Activated T-cell treated with anti-CD3 and anti-CD28 coated beads, Interleukin-2, amount 50 U/mL, for 24 hours (primary cell): ENCODE results near the gene CDK19.
"Not testable (repeated sequence)": the region's sequence is repeated elsewhere in the genome, so short reads cannot be mapped to it uniquely, and the experiment has no call there.

Experiments
- DNase-seq: peaks from one replicate; pipeline ENCODE4 v3.0.0-alpha.2; 2020
- H3K27ac Mint-ChIP-seq: 2 replicates; pipeline ENCODE4 v1.8.0; 2020; ENCODE audit warnings: mild to moderate bottlenecking, mixed read lengths
- H3K27me3 Mint-ChIP-seq: 2 replicates; pipeline ENCODE4 v1.8.0; 2020; ENCODE audit warnings: mixed read lengths
- H3K36me3 Mint-ChIP-seq: 2 replicates; pipeline ENCODE4 v1.8.0; 2020; ENCODE audit warnings: low read depth, mixed read lengths
- H3K4me1 Mint-ChIP-seq: 2 replicates; pipeline ENCODE4 v1.8.0; 2020; ENCODE audit warnings: low read depth, mixed read lengths
- H3K4me3 Mint-ChIP-seq: 2 replicates; pipeline ENCODE4 v1.8.0; 2020; ENCODE audit warnings: mild to moderate bottlenecking, moderate library complexity, mixed read lengths
- H3K9me3 Mint-ChIP-seq: 2 replicates; pipeline ENCODE4 v1.8.0; 2020; ENCODE audit warnings: mixed read lengths

The CDK19 gene

DNA sequence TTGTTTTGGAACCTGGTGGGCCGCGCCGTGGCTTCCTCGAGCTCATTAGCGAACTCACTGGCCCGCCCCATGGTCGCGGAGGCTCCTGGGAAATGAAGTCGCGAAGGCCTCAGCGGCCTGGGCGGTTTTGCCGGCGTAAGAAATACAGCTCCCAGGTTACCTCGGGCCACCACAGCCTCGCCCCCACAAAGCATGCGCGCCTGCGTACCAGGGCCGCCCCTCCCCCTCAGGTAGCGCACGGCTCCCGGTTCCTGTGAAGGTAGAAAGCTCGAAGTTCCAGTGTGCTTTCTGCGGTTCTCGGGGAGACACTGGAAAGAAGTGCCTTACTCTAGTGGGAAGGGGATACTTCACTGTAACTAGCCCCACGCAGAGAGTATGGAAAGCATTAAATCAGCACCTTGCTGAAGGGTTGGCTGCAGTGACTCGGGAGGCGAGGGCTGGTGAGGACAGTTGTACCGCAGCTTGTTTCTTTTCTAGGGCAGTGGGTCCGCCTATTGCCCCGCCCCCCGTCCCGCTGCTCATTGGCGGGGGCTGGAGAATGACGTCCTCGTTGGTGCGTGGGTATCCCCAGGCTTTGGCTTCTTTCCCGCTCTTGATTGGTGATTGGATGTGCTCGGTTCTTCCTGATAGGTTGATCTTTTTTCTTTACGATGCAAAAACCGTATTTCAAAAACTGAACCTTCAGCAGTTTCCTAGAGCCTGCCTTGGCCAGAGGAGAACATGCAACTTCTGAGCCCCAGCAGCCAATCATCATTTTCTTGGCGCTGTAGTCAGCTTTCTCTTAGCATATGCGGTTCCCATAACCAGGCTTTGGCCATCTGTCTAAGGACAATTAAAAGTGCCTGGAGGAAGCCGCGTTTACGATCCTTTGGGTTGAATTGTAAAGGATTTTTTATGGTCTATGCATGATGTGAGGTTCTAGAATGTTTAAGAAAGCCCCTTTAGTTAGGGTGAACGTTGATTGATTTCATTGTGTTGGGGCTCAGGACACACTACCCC lies at the start of gene CDK19:
CDK19 (minus strand) TSS at position 59 of the 999 bp plus-strand sequence. CDS start 333 bp downstream, outside the sequence.
- Mint-ChIP-seq H3K4me1 (peaks cover 31% of the 10 kb centered on the region), H3K36me3 (peaks cover 9% of the 10 kb centered on the region), H3K27me3 (no peaks in the 10 kb centered on the region), H3K27ac (peak within 1 kb of the TSS; percentile 99), H3K4me3 (peak within 1 kb of the TSS; percentile 99), H3K9me3 (no peaks in the 10 kb centered on the region)
- DNase-seq = peak; percentile 98

DNA sequence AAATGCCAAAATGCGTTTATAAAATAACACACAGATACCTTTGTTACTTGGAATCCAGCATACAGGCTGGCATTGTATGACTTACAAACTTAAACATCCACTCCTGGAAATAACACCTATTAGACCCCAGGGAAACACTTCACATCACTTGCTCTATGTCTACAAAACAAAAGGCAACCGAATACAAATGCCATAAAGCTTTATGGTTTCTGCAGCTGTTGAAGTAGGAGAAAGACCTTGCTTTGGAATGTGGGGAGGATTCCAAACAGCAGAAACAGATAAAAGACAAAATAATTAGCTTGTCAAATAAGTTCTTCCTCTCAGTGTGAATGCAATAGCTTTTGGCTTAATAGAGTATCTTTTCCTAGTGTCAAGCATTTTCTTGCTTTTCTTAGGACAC lies 49.6 kb upstream of the CDK19 start:
- Mint-ChIP-seq H3K36me3 (no peaks in the 10 kb centered on the region), H3K9me3 (no peaks in the 10 kb centered on the region), H3K27me3 (no peaks in the 10 kb centered on the region), H3K4me1 (peaks cover 5% of the 10 kb centered on the region), H3K4me3 (no peak overlapping the region), H3K27ac (no peak overlapping the region)
- DNase-seq = no peak

DNA sequence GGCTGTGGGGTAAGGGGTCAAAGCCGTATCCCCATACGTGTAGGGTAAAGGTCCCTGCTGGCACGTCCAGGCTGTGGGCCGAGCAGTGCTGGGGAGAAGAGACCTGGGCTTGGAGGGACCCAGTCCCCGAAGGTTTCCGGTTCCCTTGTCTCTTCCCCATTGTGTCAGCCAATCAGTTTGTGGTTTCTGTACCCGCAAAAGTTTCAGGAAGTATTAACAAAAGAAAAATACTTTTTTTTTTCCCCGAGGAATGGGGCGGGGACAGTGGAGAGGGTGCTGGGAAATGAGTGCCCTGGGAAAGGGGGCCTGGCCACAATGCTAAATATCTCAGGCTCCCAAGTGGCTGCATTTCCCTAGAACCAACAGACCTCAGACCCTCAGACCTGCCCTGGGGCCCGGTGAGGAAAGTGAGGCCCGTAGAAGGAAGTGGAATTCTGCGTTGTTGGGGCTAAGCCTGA lies 44.1 kb upstream of the CDK19 start:
- Mint-ChIP-seq H3K4me3 (no peak overlapping the region), H3K4me1 (peaks cover 9% of the 10 kb centered on the region), H3K27me3 (no peaks in the 10 kb centered on the region), H3K9me3 (no peaks in the 10 kb centered on the region), H3K27ac (peak overlapping the region; percentile 83), H3K36me3 (no peaks in the 10 kb centered on the region)
- no peak for DNase-seq

DNA sequence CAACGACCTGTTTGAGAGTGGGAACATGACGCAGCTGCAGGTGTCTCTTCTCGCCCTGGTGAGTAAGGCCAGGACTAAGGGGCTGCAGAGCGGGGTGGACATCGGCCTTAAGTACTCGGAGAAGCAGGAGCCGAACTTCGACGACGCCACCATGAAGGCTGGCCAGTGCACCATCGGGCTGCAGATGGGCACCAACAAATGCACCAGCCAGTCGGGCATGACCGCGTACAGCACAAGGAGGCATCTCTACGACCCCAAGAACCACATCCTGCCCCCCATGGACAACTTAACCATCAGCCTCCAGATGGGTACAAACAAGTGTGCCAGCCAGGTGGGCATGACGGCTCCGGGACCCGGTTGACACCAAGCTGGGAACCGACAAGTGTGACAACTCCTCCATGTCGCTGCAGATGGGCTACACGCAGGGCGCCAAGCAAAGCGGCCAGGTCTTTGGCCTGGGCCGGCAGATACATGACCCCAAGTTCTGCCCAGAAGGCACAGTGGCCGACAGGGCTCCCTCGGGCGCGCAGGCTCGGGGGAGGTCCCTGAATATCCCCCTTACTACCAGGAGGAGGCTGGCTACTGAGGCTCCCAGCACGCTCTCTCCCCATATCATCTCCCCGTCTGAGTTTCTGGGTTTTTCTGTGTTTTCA lies 43.4 kb upstream of the CDK19 start:
- peak overlapping the region; percentile 83 for H3K27ac Mint-ChIP-seq
- no peak overlapping the region for H3K4me3 Mint-ChIP-seq
- no peaks in the 10 kb centered on the region for H3K27me3 Mint-ChIP-seq

DNA sequence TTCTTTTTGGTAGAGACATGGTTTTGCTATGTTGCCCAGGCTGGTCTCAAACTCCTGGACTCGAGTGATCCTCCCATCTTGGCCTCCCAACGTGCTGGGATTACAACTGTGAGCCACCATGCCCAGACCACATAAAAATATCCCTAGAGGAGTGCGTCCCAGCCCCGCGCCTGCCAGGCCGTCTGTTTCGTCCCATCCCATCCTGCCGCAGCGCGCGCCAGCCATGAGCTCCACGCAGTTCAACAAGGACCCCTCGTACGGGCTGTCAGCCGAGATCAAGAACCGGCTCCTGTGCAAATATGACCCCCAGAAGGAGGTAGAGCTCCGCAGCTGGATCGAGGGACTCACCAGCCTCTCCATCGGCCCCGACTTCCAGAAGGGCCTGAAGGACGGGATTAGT lies 42.7 kb upstream of the CDK19 start:
- H3K27ac Mint-ChIP-seq = no peak overlapping the region
- DNase-seq = no peak
- no peaks in the 10 kb centered on the region for H3K27me3 Mint-ChIP-seq
- H3K36me3 Mint-ChIP-seq = no peaks in the 10 kb centered on the region
- H3K4me3 Mint-ChIP-seq = no peak overlapping the region
- H3K9me3 Mint-ChIP-seq = no peaks in the 10 kb centered on the region
- peaks cover 9% of the 10 kb centered on the region for H3K4me1 Mint-ChIP-seq

More for the DNA sequence above, 43.4 kb upstream of the CDK19 start:
- peaks cover 9% of the 10 kb centered on the region for H3K4me1 Mint-ChIP-seq
- no peaks in the 10 kb centered on the region for H3K36me3 Mint-ChIP-seq
- H3K9me3 Mint-ChIP-seq = no peaks in the 10 kb centered on the region
- no peak for DNase-seq

DNA sequence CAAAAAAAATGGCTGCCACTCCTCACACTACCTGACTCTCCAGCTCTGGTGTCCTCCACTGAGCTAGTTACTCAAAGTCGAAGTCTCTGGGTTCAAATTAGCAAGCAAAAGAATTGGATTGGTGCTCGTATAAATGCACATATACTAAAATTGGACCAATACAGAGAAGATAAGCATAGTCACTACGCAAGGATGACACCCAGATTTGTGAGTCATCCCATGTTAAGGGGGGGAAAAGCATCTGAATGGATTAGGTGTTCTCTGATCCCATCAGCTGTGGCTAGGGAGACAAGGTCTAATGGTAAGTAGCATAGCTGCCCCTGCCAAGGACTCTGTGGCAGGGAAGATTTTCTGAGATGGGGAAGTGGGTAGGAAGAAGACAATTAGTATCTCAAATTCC lies 41.0 kb upstream of the CDK19 start:
- H3K4me1 Mint-ChIP-seq = peaks cover 9% of the 10 kb centered on the region
- no peaks in the 10 kb centered on the region for H3K9me3 Mint-ChIP-seq
- no peak overlapping the region for H3K27ac Mint-ChIP-seq
- no peak for DNase-seq
- no peak overlapping the region for H3K4me3 Mint-ChIP-seq
- no peaks in the 10 kb centered on the region for H3K27me3 Mint-ChIP-seq
- no peaks in the 10 kb centered on the region for H3K36me3 Mint-ChIP-seq

DNA sequence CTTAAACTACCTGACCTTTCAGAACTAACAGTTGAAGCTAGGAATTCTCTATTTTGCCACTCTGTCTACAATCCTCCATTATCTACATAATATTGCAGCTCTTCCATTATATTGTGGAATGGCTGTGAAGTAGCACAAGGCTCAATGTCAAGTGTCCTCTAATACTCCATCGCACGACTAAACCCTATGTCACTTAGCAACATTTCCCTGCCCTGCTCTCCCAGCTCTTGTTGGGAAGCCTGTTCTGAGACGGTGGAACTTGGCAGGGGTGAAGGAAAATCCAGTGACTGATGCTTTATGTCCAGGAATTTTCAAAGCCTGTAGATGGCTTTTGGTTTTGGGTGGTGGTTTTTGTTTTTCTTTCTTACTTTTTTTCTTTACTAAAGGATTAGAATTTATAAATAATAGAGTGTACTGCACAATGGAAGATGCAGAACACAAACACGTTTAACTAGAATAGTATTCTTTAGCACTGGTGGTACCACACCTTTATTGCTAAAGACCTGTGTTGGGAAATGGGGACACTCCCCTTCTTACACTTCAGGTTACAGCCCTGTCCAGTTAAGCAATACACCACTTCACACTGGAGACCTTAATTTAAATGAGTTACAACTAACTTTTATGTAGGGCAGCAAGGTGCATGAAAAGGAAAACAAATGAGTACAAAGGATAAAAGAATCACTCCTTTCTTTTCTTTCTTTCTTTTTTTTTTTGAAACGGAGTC lies 38.6 kb upstream of the CDK19 start:
- Mint-ChIP-seq H3K4me3 (no peak overlapping the region), H3K9me3 (no peaks in the 10 kb centered on the region), H3K36me3 (no peaks in the 10 kb centered on the region), H3K4me1 (no peaks in the 10 kb centered on the region), H3K27ac (no peak overlapping the region), H3K27me3 (no peaks in the 10 kb centered on the region)
- no peak for DNase-seq

DNA sequence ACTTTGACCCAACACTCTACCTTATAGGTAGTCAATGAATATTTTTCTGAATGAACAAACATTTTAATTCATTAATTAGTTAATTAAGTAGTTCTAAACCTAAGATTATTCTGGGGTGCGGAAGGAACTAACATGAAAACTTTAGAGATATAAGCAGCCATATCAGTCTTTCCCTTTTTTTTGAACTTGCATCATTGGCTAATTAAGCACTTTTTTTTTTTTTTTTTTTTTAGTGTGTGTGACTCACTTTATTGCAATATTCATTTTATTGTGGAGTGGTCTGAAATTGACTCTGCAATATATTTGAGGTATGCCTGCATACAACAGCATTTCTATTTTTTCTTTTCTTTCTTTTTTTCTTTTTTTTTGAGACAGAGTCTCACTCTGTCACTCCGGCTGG lies 37.5 kb upstream of the CDK19 start:
- H3K9me3 Mint-ChIP-seq = no peaks in the 10 kb centered on the region
- H3K36me3 Mint-ChIP-seq = no peaks in the 10 kb centered on the region
- no peak for DNase-seq
- no peaks in the 10 kb centered on the region for H3K4me1 Mint-ChIP-seq
- no peaks in the 10 kb centered on the region for H3K27me3 Mint-ChIP-seq
- no peak overlapping the region for H3K4me3 Mint-ChIP-seq
- no peak overlapping the region for H3K27ac Mint-ChIP-seq

DNA sequence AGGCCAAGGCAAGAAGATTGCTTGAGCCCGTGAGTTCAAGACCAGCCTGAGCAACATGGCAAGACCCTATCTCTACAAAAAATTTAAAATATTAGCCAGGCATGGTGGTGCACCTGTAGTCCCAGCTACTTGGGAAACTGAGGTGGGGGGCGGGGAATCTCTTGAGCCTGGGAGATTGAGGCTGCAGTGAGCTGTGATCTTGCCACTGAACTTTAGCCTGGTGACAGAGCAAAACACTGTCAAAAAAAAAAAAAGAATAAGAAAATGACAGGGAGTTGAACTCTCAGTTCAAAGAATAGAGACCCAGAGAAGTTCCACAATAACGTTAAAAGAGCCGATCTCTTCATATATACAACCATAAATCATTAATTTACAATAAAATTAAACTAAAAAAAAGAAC lies 34.5 kb upstream of the CDK19 start:
- Mint-ChIP-seq H3K27me3 (no peaks in the 10 kb centered on the region), H3K4me1 (no peaks in the 10 kb centered on the region), H3K4me3 (no peak overlapping the region), H3K27ac (no peak overlapping the region), H3K9me3 (no peaks in the 10 kb centered on the region), H3K36me3 (no peaks in the 10 kb centered on the region)
- no peak for DNase-seq

DNA sequence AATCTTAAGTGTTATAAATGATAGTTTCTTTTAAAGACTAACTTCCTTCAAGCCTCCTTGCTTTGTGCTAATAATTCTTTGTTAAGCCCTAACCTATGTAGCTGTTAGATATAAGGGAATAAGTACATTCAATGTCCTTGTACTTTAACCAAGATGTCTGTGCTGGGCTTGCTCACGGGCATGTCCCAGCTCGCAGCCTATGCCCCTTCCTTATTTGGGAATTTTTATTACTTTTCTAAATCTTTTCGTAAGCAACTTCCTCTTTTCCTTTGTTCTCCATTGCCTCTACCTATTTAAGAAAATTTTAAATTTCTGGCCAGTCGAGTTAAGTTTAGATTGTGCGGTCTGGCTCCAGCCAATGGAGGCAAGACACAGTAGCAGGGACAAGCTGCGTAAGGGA lies 26.0 kb upstream of the CDK19 start:
- no peak overlapping the region for H3K27ac Mint-ChIP-seq
- DNase-seq = no peak
- no peaks in the 10 kb centered on the region for H3K27me3 Mint-ChIP-seq
- no peaks in the 10 kb centered on the region for H3K4me1 Mint-ChIP-seq
- H3K9me3 Mint-ChIP-seq = no peaks in the 10 kb centered on the region
- H3K4me3 Mint-ChIP-seq = no peak overlapping the region
- H3K36me3 Mint-ChIP-seq = no peaks in the 10 kb centered on the region

DNA sequence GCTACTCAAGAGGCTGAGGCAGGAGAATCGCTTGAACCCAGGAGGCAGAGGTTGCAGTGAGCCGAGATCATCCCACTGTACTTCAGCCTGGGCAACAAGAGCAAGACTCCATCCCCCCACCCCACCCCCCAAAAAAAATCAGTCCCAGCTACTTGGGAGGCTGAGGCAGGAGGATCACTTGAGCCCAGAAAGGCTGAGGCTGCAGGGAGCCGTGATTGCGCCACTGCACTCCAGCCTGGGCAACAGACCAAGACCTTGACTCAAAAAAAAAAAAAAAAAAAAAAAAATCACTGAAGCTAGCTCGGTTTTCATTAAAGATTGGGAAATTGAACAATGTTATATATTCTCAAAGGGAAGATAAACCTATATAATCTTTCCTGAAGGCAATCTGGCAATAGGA lies 20.5 kb upstream of the CDK19 start:
- H3K9me3 Mint-ChIP-seq, H3K4me3 Mint-ChIP-seq, H3K36me3 Mint-ChIP-seq, H3K4me1 Mint-ChIP-seq, H3K27me3 Mint-ChIP-seq, H3K27ac Mint-ChIP-seq, DNase-seq: not testable (repeated sequence)

DNA sequence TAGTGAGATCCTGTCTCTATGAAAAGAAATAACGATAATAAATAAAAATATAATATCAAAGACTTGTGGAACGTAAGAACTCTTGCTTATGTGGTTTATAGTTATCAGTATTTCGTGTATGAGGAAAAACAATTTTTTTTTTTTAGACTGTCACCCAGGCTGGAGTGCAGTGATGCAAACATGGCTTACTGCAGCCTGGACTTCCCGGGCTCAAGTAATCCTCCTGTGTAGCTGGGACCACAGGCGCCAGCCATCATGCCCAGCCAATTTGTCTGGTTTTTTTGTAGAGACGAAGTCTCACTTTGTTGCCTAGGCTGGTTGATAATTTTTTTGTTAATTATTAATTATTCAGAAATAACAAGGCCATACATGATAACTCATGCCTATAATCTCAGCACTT lies 18.6 kb upstream of the CDK19 start:
- H3K4me3 Mint-ChIP-seq = no peak overlapping the region
- no peak for DNase-seq
- no peak overlapping the region for H3K27ac Mint-ChIP-seq
- H3K36me3 Mint-ChIP-seq = no peaks in the 10 kb centered on the region
- no peaks in the 10 kb centered on the region for H3K27me3 Mint-ChIP-seq
- no peaks in the 10 kb centered on the region for H3K4me1 Mint-ChIP-seq
- no peaks in the 10 kb centered on the region for H3K9me3 Mint-ChIP-seq

DNA sequence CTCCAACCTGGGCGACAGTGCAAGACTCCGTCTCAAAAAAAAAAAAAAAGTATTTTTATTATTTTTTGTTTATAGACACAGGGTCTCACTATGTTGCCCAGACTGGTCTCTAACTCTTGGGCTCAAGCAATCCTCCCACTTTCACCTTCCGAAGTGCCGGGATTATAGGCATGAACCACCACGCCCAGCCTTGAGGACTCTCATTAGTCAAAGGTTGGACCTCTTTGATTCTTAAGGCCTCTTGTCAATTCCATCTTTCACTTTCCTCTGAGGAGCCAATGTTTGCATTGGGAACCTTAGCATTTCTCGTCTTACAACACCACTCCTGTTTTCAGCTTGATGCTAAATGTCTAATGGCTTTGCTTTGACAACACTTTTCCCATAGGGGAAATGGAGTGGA lies 16.1 kb upstream of the CDK19 start:
- no peak overlapping the region for H3K4me3 Mint-ChIP-seq
- H3K4me1 Mint-ChIP-seq = no peaks in the 10 kb centered on the region
- DNase-seq = no peak
- H3K27me3 Mint-ChIP-seq = no peaks in the 10 kb centered on the region
- no peaks in the 10 kb centered on the region for H3K9me3 Mint-ChIP-seq
- no peaks in the 10 kb centered on the region for H3K36me3 Mint-ChIP-seq
- H3K27ac Mint-ChIP-seq = no peak overlapping the region

DNA sequence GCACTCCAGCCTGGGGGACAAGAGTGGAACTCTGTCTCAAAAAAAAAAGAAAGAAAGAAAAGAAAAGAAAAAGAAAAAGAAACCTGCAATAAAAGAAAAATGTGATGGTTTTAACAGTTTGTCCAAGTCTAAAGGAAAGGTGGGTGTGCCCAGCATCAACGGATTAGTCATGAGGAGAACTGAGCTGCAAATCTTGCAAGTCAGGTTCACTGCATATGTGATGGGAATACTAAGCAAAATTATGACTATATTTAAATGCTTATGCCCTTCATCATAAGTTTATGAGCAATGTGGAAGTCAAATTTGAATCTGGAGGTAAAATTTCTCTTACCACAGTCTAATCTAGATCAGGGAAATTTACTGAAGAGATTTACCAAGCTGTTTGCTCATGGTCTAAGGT lies 13.1 kb upstream of the CDK19 start:
- no peaks in the 10 kb centered on the region for H3K4me1 Mint-ChIP-seq
- no peak overlapping the region for H3K27ac Mint-ChIP-seq
- no peaks in the 10 kb centered on the region for H3K9me3 Mint-ChIP-seq
- H3K27me3 Mint-ChIP-seq = no peaks in the 10 kb centered on the region
- no peaks in the 10 kb centered on the region for H3K36me3 Mint-ChIP-seq
- no peak for DNase-seq
- H3K4me3 Mint-ChIP-seq = no peak overlapping the region
